Parathyroid adenoma (tissue), 2 donors: ENCODE measurements around the gene CCL1.

ENCODE experiments used
- H2AFZ ChIP-seq: fragments of 300-600 bp; sonication (generic); one replicate; pipeline ENCODE4 v1.7.0; 2017; ENCODE audit warnings: antibody characterized with exemption, mild to moderate bottlenecking
- H3K27ac ChIP-seq: fragments of 300-600 bp; sonication (generic); one replicate; pipeline ENCODE4 v1.7.0; 2017
- H3K27me3 ChIP-seq: fragments of 300-600 bp; sonication (generic); one replicate; pipeline ENCODE4 v1.7.0; 2017; ENCODE audit warnings: low read length; ENCODE audit not compliant: control insufficient read depth, insufficient read depth
- H3K36me3 ChIP-seq: fragments of 300-600 bp; sonication (generic); one replicate; pipeline ENCODE4 v1.7.0; 2017; ENCODE audit warnings: low read length; ENCODE audit not compliant: control insufficient read depth, insufficient read depth
- H3K4me1 ChIP-seq: fragments of 300-600 bp; sonication (generic); one replicate; pipeline ENCODE4 v1.7.0; 2017; ENCODE audit warnings: control low read depth
- H3K4me2 ChIP-seq: fragments of 300-600 bp; sonication (generic); one replicate; pipeline ENCODE4 v1.7.0; 2017; ENCODE audit warnings: low read length
- H3K4me3 ChIP-seq: fragments of 300-600 bp; sonication (generic); one replicate; pipeline ENCODE4 v1.7.0; 2017; ENCODE audit warnings: low read depth, low read length
- H3K79me2 ChIP-seq: fragments of 300-600 bp; sonication (generic); one replicate; pipeline ENCODE4 v1.7.0; 2017; ENCODE audit warnings: control low read depth
- H3K9ac ChIP-seq: fragments of 300-600 bp; sonication (generic); one replicate; pipeline ENCODE4 v1.7.0; 2017; ENCODE audit warnings: mild to moderate bottlenecking
- H3K9me3 ChIP-seq: fragments of 300-600 bp; sonication (generic); one replicate; pipeline ENCODE4 v1.7.0; 2017; ENCODE audit warnings: low read length; ENCODE audit not compliant: control insufficient read depth
- TF ChIP-seq, protein P1 (sequence below): fragments of 300-600 bp; sonication (generic); IDR thresholded peaks from one replicate; pipeline ENCODE4 v1.7.0; 2017; ENCODE audit warnings: antibody characterized with exemption, mild to moderate bottlenecking
- donor health status: primary hyperparathyroidism.

CCL1 gene

GRCh38 chr17:34367486-34368195 lies 4.6 kb upstream of the CCL1 start:
- H3K4me1 ChIP-seq, result no peaks in the 10 kb centered on the region
- H2AFZ ChIP-seq, result no peak overlapping the region
- no peaks in the 10 kb centered on the region for H3K36me3 ChIP-seq
- TF ChIP-seq, protein P1, sequence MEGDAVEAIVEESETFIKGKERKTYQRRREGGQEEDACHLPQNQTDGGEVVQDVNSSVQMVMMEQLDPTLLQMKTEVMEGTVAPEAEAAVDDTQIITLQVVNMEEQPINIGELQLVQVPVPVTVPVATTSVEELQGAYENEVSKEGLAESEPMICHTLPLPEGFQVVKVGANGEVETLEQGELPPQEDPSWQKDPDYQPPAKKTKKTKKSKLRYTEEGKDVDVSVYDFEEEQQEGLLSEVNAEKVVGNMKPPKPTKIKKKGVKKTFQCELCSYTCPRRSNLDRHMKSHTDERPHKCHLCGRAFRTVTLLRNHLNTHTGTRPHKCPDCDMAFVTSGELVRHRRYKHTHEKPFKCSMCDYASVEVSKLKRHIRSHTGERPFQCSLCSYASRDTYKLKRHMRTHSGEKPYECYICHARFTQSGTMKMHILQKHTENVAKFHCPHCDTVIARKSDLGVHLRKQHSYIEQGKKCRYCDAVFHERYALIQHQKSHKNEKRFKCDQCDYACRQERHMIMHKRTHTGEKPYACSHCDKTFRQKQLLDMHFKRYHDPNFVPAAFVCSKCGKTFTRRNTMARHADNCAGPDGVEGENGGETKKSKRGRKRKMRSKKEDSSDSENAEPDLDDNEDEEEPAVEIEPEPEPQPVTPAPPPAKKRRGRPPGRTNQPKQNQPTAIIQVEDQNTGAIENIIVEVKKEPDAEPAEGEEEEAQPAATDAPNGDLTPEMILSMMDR, result no peak
- no peaks in the 10 kb centered on the region for H3K9me3 ChIP-seq
- H3K79me2 ChIP-seq, result no peaks in the 10 kb centered on the region
- no peak overlapping the region for H3K9ac ChIP-seq
- no peaks in the 10 kb centered on the region for H3K27me3 ChIP-seq
- H3K4me3 ChIP-seq, result no peak overlapping the region
- no peak overlapping the region for H3K4me2 ChIP-seq
- no peak overlapping the region for H3K27ac ChIP-seq

- Histone ChIP-seq H3K9me3 (no peaks in the 10 kb centered on the region), H3K4me3 (no peak overlapping the region), H3K4me2 (no peak overlapping the region), H3K27ac (no peak overlapping the region), H3K36me3 (no peaks in the 10 kb centered on the region), H3K27me3 (no peaks in the 10 kb centered on the region), H3K79me2 (no peaks in the 10 kb centered on the region), H3K9ac (no peak overlapping the region), H2AFZ (no peak overlapping the region), H3K4me1 (no peaks in the 10 kb centered on the region)
- TF ChIP-seq, protein P1, result no peak
Measured at GRCh38 chr17:34366529-34367107, 3.6 kb upstream of the CCL1 start.

DNA sequence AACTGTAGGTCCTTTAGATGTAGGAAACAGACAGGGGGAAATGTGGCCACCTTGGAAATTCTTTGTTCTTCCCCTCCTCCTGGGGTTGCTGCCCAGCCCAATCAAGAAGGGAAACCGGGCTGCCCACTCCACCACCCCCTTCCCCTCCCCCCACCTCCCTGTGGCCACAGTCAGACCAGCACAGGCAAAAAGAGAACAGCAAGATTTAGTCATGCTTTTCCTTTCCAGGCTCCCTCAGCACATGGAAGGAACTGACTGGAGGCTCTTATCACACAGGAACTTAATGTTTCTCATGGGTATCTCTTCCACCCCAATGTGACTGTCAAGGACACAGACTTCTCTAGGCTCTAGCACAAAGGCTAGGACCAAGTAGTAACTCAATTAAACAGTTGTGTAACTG lies 3.0 kb upstream of the CCL1 start:
- H3K27me3 ChIP-seq, result no peaks in the 10 kb centered on the region
- H3K27ac ChIP-seq, result no peak overlapping the region
- H3K9ac ChIP-seq, result no peak overlapping the region
- TF ChIP-seq, protein P1, result no peak
- H3K9me3 ChIP-seq, result no peaks in the 10 kb centered on the region
- no peak overlapping the region for H3K4me2 ChIP-seq
- no peaks in the 10 kb centered on the region for H3K4me1 ChIP-seq
- H2AFZ ChIP-seq, result no peak overlapping the region
- H3K36me3 ChIP-seq, result no peaks in the 10 kb centered on the region
- H3K4me3 ChIP-seq, result no peak overlapping the region
- H3K79me2 ChIP-seq, result no peaks in the 10 kb centered on the region

GRCh38 chr17:34365340-34365739 lies 2.3 kb upstream of the CCL1 start:
- Histone ChIP-seq H3K79me2 (no peaks in the 10 kb centered on the region), H3K9me3 (no peaks in the 10 kb centered on the region), H3K4me3 (no peak overlapping the region), H3K27me3 (no peaks in the 10 kb centered on the region), H2AFZ (no peak overlapping the region), H3K4me1 (no peaks in the 10 kb centered on the region), H3K27ac (no peak overlapping the region), H3K9ac (no peak overlapping the region), H3K4me2 (no peak overlapping the region), H3K36me3 (no peaks in the 10 kb centered on the region)
- TF ChIP-seq, protein P1, result no peak

DNA sequence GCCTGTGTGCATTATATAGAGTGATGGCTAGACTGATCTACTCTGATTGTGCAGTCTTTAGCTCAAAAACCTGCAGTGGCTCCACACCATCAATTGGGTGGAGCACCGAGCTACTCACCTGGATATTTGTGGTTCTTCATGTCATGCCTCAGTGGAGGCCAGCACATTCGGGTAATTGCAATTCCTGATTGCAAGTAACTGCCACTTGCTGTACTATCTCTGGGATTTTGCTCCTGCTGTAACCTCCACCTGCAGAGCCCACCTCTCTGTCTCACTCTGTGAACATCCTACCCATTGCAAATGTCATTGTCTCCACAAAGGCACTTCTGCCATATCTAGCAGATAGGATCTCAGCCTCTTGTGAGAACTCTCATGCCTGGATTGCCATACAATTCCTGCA lies 1.7 kb upstream of the CCL1 start:
- no peaks in the 10 kb centered on the region for H3K9me3 ChIP-seq
- H3K9ac ChIP-seq, result no peak overlapping the region
- no peak overlapping the region for H2AFZ ChIP-seq
- TF ChIP-seq, protein P1, result no peak
- no peaks in the 10 kb centered on the region for H3K4me1 ChIP-seq
- no peak overlapping the region for H3K27ac ChIP-seq
- no peak overlapping the region for H3K4me3 ChIP-seq
- no peaks in the 10 kb centered on the region for H3K36me3 ChIP-seq
- H3K27me3 ChIP-seq, result no peaks in the 10 kb centered on the region
- no peak overlapping the region for H3K4me2 ChIP-seq
- no peaks in the 10 kb centered on the region for H3K79me2 ChIP-seq
